Measurements from ENCODE around the gene BLACAT1. TPM values are rescaled to one million over a fixed set of nuclear protein-coding genes. Genes with fewer than 3 reads are reported as not detected.

The BLACAT1 gene
- total and polyA plus RNA-seq, 2 of the 13 experiments (the other 11 are each of a cell fraction or from before 2014, with no cell fraction given) = 1.2 to 2.8 TPM

DNA sequence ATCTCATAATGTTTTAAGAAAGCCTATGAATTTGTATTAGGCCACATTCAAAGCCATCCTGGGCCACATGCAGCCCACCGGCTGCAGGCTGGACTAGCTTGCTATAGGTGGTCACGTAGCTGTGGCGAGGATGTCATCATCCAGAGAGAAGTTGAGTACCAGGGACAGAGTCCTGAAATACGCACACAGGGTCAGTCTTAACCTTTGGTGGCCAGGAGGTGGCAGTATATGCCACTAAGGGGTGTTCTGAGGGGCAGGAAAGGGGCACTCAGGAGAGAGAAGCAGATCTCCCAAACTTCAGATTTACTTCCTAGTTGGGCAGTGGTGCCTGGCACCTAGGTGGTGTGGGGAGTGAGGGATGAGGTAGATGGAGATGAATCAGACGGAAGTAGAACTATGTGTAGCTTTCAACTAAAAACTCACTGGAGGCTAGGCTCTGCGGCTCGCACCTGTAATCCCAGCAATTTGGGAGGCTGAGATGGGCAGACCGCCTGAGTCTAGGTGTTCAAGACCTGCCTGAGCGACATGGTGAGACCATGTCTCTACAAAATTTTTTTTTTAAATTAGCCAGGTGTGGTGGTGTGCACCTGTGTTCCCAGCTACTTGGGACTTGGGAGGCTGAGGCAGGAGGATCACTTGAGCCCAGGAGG is 32.4 kb upstream of the BLACAT1 start (continued):
- TF ChIP-seq, protein P1, sequence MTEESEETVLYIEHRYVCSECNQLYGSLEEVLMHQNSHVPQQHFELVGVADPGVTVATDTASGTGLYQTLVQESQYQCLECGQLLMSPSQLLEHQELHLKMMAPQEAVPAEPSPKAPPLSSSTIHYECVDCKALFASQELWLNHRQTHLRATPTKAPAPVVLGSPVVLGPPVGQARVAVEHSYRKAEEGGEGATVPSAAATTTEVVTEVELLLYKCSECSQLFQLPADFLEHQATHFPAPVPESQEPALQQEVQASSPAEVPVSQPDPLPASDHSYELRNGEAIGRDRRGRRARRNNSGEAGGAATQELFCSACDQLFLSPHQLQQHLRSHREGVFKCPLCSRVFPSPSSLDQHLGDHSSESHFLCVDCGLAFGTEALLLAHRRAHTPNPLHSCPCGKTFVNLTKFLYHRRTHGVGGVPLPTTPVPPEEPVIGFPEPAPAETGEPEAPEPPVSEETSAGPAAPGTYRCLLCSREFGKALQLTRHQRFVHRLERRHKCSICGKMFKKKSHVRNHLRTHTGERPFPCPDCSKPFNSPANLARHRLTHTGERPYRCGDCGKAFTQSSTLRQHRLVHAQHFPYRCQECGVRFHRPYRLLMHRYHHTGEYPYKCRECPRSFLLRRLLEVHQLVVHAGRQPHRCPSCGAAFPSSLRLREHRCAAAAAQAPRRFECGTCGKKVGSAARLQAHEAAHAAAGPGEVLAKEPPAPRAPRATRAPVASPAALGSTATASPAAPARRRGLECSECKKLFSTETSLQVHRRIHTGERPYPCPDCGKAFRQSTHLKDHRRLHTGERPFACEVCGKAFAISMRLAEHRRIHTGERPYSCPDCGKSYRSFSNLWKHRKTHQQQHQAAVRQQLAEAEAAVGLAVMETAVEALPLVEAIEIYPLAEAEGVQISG (CRISPR knock-in tag; IDR thresholded peaks at IDR 0.05) = no peak
- TF ChIP-seq KDM2A (CRISPR knock-in tag; IDR thresholded peaks at IDR 0.05; ENCODE audit: borderline replicate concordance, low read depth) (peak; percentile 66), STAT5B (CRISPR knock-in tag; IDR thresholded peaks at IDR 0.05) (no peak), HOXD1 (CRISPR knock-in tag; IDR thresholded peaks at IDR 0.05) (no peak), ZNF512 (CRISPR knock-in tag; IDR thresholded peaks at IDR 0.05) (no peak), ZFP1 (CRISPR knock-in tag; IDR thresholded peaks at IDR 0.05) (no peak), HMG20A (CRISPR knock-in tag; IDR thresholded peaks at IDR 0.05; ENCODE audit: borderline replicate concordance) (no peak), ZNF24 (IDR thresholded peaks at IDR 0.05) (no peak), CREBL2 (CRISPR knock-in tag; IDR thresholded peaks at IDR 0.05; ENCODE audit: borderline replicate concordance) (no peak), ELF3 (CRISPR knock-in tag; IDR thresholded peaks at IDR 0.05) (peak; percentile 40; the same call in 1 of the 2 replicates), NFRKB (IDR thresholded peaks at IDR 0.05) (no peak), ISX (CRISPR knock-in tag; conservative IDR thresholded peaks at IDR 0.05) (no peak), ZNF329 (CRISPR knock-in tag; IDR thresholded peaks at IDR 0.05; ENCODE audit: low read depth) (no peak), ZBTB20 (CRISPR knock-in tag; IDR thresholded peaks at IDR 0.05; ENCODE audit: borderline replicate concordance, low read depth) (no peak), CCDC6 (CRISPR knock-in tag; IDR thresholded peaks at IDR 0.05) (no peak), ETV5 (CRISPR knock-in tag; IDR thresholded peaks at IDR 0.05; ENCODE audit: borderline replicate concordance) (peak; percentile 18; the same call in 1 of the 2 replicates), ZFP82 (CRISPR knock-in tag; IDR thresholded peaks at IDR 0.05; ENCODE audit: borderline replicate concordance) (no peak), MEIS2 (CRISPR knock-in tag; IDR thresholded peaks at IDR 0.05) (no peak), ZNF558 (CRISPR knock-in tag; IDR thresholded peaks at IDR 0.05; ENCODE audit: borderline replicate concordance) (no peak), ZNF792 (CRISPR knock-in tag; IDR thresholded peaks at IDR 0.05) (no peak), ERF (CRISPR knock-in tag; IDR thresholded peaks at IDR 0.05) (peak; percentile 52; the same call in 1 of the 2 replicates), RXRB (CRISPR knock-in tag; IDR thresholded peaks at IDR 0.05; ENCODE audit: borderline replicate concordance) (0 out of 2 replicates have a peak, but pooled peaks have one; percentile 26), HNRNPH1 (optimal IDR thresholded peaks at IDR 0.05; ENCODE audit: low read depth, low read length) (no peak)
- TF ChIP-seq, protein P2, sequence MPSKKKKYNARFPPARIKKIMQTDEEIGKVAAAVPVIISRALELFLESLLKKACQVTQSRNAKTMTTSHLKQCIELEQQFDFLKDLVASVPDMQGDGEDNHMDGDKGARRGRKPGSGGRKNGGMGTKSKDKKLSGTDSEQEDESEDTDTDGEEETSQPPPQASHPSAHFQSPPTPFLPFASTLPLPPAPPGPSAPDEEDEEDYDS (CRISPR knock-in tag; IDR thresholded peaks at IDR 0.05) = 0 out of 2 replicates have a peak, but pooled peaks have one; percentile 16
- TF ChIP-seq, protein P3, sequence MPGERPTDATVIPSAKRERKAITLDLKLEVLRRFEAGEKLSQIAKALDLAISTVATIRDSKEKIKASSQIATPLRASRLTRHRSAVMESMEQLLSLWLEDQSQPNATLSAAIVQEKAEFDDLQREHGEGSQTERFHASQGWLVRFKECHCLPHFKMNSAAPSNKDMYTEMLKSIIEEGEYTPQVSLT (CRISPR knock-in tag; IDR thresholded peaks at IDR 0.05; ENCODE audit: borderline replicate concordance, low read depth) = no peak

All from HepG2 (cell line).